CD8-positive, alpha-beta memory T cell (primary cell): ENCODE results near the gene DEDD2. TPM values are rescaled to one million over a fixed set of nuclear protein-coding genes. Genes with fewer than 3 reads are reported as not detected.
A peak's percentile ranks its signal among the peaks of the same experiment; 100 is the strongest.

Source experiments
- CTCF ChIA-PET: fragments of 350-600 bp; sonication (Branson Sonifier 250); formaldehyde crosslinking; loops from one replicate; lab custom pipeline; 2021; ENCODE audit warnings: antibody characterized with exemption; lab: Charles Lee
- POLR2A ChIA-PET: fragments of 350-600 bp; sonication (Branson Sonifier 250); formaldehyde crosslinking; loops from one replicate; lab custom pipeline; 2021; ENCODE audit warnings: antibody characterized with exemption; lab: Charles Lee
- DNase-seq, 5 donors: peaks; one replicate each; pipeline versions ENCODE4 v3.0.0 to v3.0.0-alpha.2; 2020 to 2022; ENCODE audit warnings: mixed read lengths in 1 of 5
- H3K27ac ChIP-seq: one replicate; pipeline ENCODE4 v1.7.0; 2013; ENCODE audit warnings: low read depth, mild to moderate bottlenecking, low read length, moderate library complexity
- H3K27me3 ChIP-seq: 2 replicates; pipeline ENCODE4 v1.7.0; 2013; ENCODE audit warnings: low read length, mild to moderate bottlenecking; ENCODE audit not compliant: insufficient read depth, poor library complexity, severe bottlenecking
- H3K36me3 ChIP-seq: 2 replicates; pipeline ENCODE4 v1.7.0; 2013; ENCODE audit warnings: mild to moderate bottlenecking, low read length, moderate library complexity; ENCODE audit not compliant: insufficient read depth
- H3K4me1 ChIP-seq: 2 replicates; pipeline ENCODE4 v1.7.0; 2013; ENCODE audit warnings: mild to moderate bottlenecking, low read length, moderate library complexity; ENCODE audit not compliant: insufficient read depth
- H3K4me3 ChIP-seq: 2 replicates; pipeline ENCODE4 v1.7.0; 2013; ENCODE audit warnings: mild to moderate bottlenecking, low read length
- H3K9me3 ChIP-seq: 2 replicates; pipeline ENCODE4 v1.7.0; 2013; ENCODE audit warnings: mild to moderate bottlenecking, low read length
- H3K27ac Mint-ChIP-seq, 8 donors: one replicate each; pipeline ENCODE4 v1.8.0; 2020 to 2021; ENCODE audit warnings: mixed read lengths in 8 of 8, mild to moderate bottlenecking in 6 of 8, inconsistent platforms in 3 of 8, moderate library complexity in 3 of 8
- H3K27me3 Mint-ChIP-seq, 2 donors: one replicate each; pipeline ENCODE4 v1.8.0; 2020 to 2021; ENCODE audit warnings: mixed read lengths in 2 of 2, mild to moderate bottlenecking in 1 of 2, moderate library complexity in 1 of 2
- H3K36me3 Mint-ChIP-seq, 3 donors: one replicate each; pipeline ENCODE4 v1.8.0; 2020 to 2021; ENCODE audit warnings: mixed read lengths in 3 of 3, inconsistent platforms in 1 of 3, mild to moderate bottlenecking in 1 of 3
- H3K4me1 Mint-ChIP-seq, 3 donors: one replicate each; pipeline ENCODE4 v1.8.0; 2020 to 2021; ENCODE audit warnings: mixed read lengths in 3 of 3, inconsistent platforms in 1 of 3, mild to moderate bottlenecking in 1 of 3
- H3K4me3 Mint-ChIP-seq, 7 donors: one replicate each; pipeline ENCODE4 v1.8.0; 2020 to 2021; ENCODE audit warnings: mixed read lengths in 7 of 7, mild to moderate bottlenecking in 6 of 7, moderate library complexity in 4 of 7, inconsistent platforms in 2 of 7
- H3K9me3 Mint-ChIP-seq, 5 donors: one replicate each; pipeline ENCODE4 v1.8.0; 2020 to 2022; ENCODE audit warnings: mixed read lengths in 5 of 5, mild to moderate bottlenecking in 3 of 5, moderate library complexity in 2 of 5, inconsistent platforms in 1 of 5
- polyA plus RNA-seq: library from polyadenylated mRNA; unstranded; fragments of 300-500 nt; fragmentation: Illumina TruSeq; gene quantifications from one replicate; pipeline ENCODE4 v1.2.3, GENCODE V29; 2021
- total RNA-seq, 2 experiments: library from RNA; stranded (reverse); gene quantifications; one replicate each; pipeline ENCODE4 v1.2.3, GENCODE V29; 2021

Gene DEDD2
- total and polyA plus RNA-seq, 3 experiments from 2014 or later, result 30.0 to 163 (median 32.7) TPM

GRCh38 chr19:42230571-42230970, 13.1 kb upstream of the DEDD2 start:
- no peaks in the 10 kb centered on the region for H3K9me3 Mint-ChIP-seq
- DNase-seq, result no peak
- H3K36me3 ChIP-seq, result peaks cover 37% of the 10 kb centered on the region
- H3K4me1 ChIP-seq, result no peaks in the 10 kb centered on the region
- H3K4me3 Mint-ChIP-seq, result no peak overlapping the region
- peak overlapping the region in 1 of 8 donors; percentile 40 for H3K27ac Mint-ChIP-seq
- H3K27ac ChIP-seq, result no peak overlapping the region
- no peak overlapping the region for H3K4me3 ChIP-seq
- ChIA-PET POLR2A (no interaction called here), CTCF (interaction anchor here (1.3 to 1.5 kb wide), 2 partner anchors 14 to 23 kb away, joined by 3 read pairs; no protein-coding TSS in a partner anchor)
- H3K9me3 ChIP-seq, result no peaks in the 10 kb centered on the region
- no peaks in the 10 kb centered on the region for H3K27me3 ChIP-seq
- peaks cover 0 to 90% (median 11%) of the 10 kb centered on the region in 3 donors for H3K36me3 Mint-ChIP-seq
- H3K4me1 Mint-ChIP-seq, result peaks cover 16 to 31% (median 26%) of the 10 kb centered on the region in 3 donors
- no peaks in the 10 kb centered on the region for H3K27me3 Mint-ChIP-seq

- H3K4me1 ChIP-seq, result no peaks in the 10 kb centered on the region
- no peaks in the 10 kb centered on the region for H3K9me3 ChIP-seq
- DNase-seq, result no peak
- peaks cover 13 to 31% (median 26%) of the 10 kb centered on the region in 3 donors for H3K4me1 Mint-ChIP-seq
- H3K36me3 ChIP-seq, result peaks cover 34% of the 10 kb centered on the region
- peaks cover 1 to 89% (median 12%) of the 10 kb centered on the region in 3 donors for H3K36me3 Mint-ChIP-seq
- H3K4me3 Mint-ChIP-seq, result no peak overlapping the region
- no peak overlapping the region for H3K4me3 ChIP-seq
- H3K27ac Mint-ChIP-seq, result peak overlapping the region in 6 of 8 donors; percentile 37 to 88 (median 62)
- H3K9me3 Mint-ChIP-seq, result no peaks in the 10 kb centered on the region
- H3K27me3 Mint-ChIP-seq, result no peaks in the 10 kb centered on the region
- POLR2A ChIA-PET, result no interaction called here
- no peak overlapping the region for H3K27ac ChIP-seq
- no peaks in the 10 kb centered on the region for H3K27me3 ChIP-seq
- CTCF ChIA-PET, result interaction anchor here (0.8 to 1.5 kb wide), 3 partner anchors 15 to 49 kb away, joined by 3 read pairs; no protein-coding TSS in a partner anchor
Measured at GRCh38 chr19:42229855-42230351, 12.4 kb upstream of the DEDD2 start.

GRCh38 chr19:42229301-42229854, 11.9 kb upstream of the DEDD2 start:
- Histone ChIP-seq H3K4me3 (no peak overlapping the region), H3K4me1 (no peaks in the 10 kb centered on the region), H3K27me3 (no peaks in the 10 kb centered on the region), H3K36me3 (peaks cover 35% of the 10 kb centered on the region), H3K27ac (no peak overlapping the region), H3K9me3 (no peaks in the 10 kb centered on the region)
- DNase-seq, result no peak
- peaks cover 13 to 31% (median 26%) of the 10 kb centered on the region in 3 donors for H3K4me1 Mint-ChIP-seq
- ChIA-PET POLR2A (no interaction called here), CTCF (interaction anchor here (0.8 to 1.5 kb wide), 2 partner anchors 22 to 50 kb away, joined by 3 read pairs; no protein-coding TSS in a partner anchor)
- H3K27me3 Mint-ChIP-seq, result no peaks in the 10 kb centered on the region
- H3K36me3 Mint-ChIP-seq, result peaks cover 3 to 91% (median 13%) of the 10 kb centered on the region in 3 donors
- H3K4me3 Mint-ChIP-seq, result no peak overlapping the region
- H3K27ac Mint-ChIP-seq, result peak overlapping the region in 6 of 8 donors; percentile 21 to 88 (median 58)
- H3K9me3 Mint-ChIP-seq, result no peaks in the 10 kb centered on the region

GRCh38 chr19:42228641-42229040, 11.2 kb upstream of the DEDD2 start:
- no peak for DNase-seq
- H3K9me3 ChIP-seq, result no peaks in the 10 kb centered on the region
- H3K9me3 Mint-ChIP-seq, result no peaks in the 10 kb centered on the region
- H3K27ac ChIP-seq, result no peak overlapping the region
- peaks cover 38% of the 10 kb centered on the region for H3K36me3 ChIP-seq
- H3K4me1 ChIP-seq, result no peaks in the 10 kb centered on the region
- H3K4me1 Mint-ChIP-seq, result peaks cover 13 to 32% (median 26%) of the 10 kb centered on the region in 3 donors
- H3K27me3 Mint-ChIP-seq, result no peaks in the 10 kb centered on the region
- ChIA-PET CTCF (no interaction called here), POLR2A (no interaction called here)
- H3K4me3 ChIP-seq, result no peak overlapping the region
- H3K36me3 Mint-ChIP-seq, result peaks cover 3 to 87% (median 13%) of the 10 kb centered on the region in 3 donors
- no peak overlapping the region for H3K4me3 Mint-ChIP-seq
- H3K27ac Mint-ChIP-seq, result peak overlapping the region in 3 of 8 donors; percentile 8 to 58 (median 12)
- H3K27me3 ChIP-seq, result no peaks in the 10 kb centered on the region

GRCh38 chr19:42226886-42227285, 9.4 kb upstream of the DEDD2 start:
- DNase-seq, result no peak
- Mint-ChIP-seq H3K9me3 (no peaks in the 10 kb centered on the region), H3K4me3 (no peak overlapping the region), H3K27me3 (no peaks in the 10 kb centered on the region), H3K4me1 (peaks cover 18 to 40% (median 35%) of the 10 kb centered on the region in 3 donors), H3K36me3 (peaks cover 3 to 77% (median 11%) of the 10 kb centered on the region in 3 donors), H3K27ac (peak overlapping the region in 3 of 8 donors; percentile 3 to 47 (median 41))
- no peaks in the 10 kb centered on the region for H3K4me1 ChIP-seq
- no peaks in the 10 kb centered on the region for H3K9me3 ChIP-seq
- no peaks in the 10 kb centered on the region for H3K27me3 ChIP-seq
- H3K4me3 ChIP-seq, result no peak overlapping the region
- ChIA-PET CTCF (interaction anchor here (1.0 kb wide), 1 partner anchor 12 kb away, joined by 3 read pairs; no protein-coding TSS in a partner anchor), POLR2A (interaction anchor here (1.0 kb wide), 1 partner anchor 15 kb away, joined by 4 read pairs; the partner anchor contains the start of gene GSK3A)
- no peak overlapping the region for H3K27ac ChIP-seq
- H3K36me3 ChIP-seq, result peaks cover 31% of the 10 kb centered on the region

- Mint-ChIP-seq H3K36me3 (peaks cover 3 to 66% (median 10%) of the 10 kb centered on the region in 3 donors), H3K4me3 (no peak overlapping the region), H3K27me3 (no peaks in the 10 kb centered on the region), H3K4me1 (peaks cover 20 to 44% (median 38%) of the 10 kb centered on the region in 3 donors), H3K9me3 (no peaks in the 10 kb centered on the region), H3K27ac (peak overlapping the region in 2 of 8 donors; percentile 15 to 56)
- POLR2A ChIA-PET, result interaction anchor here (0.6 to 1.1 kb wide), 3 partner anchors 16 to 473 kb away, joined by 3 to 6 read pairs (median 4); partner anchors contain the start of gene GSK3A
- no peak for DNase-seq
- H3K36me3 ChIP-seq, result peaks cover 25% of the 10 kb centered on the region
- CTCF ChIA-PET, result interaction anchor here (1.0 kb wide), 1 partner anchor 14 kb away, joined by 3 read pairs; no protein-coding TSS in a partner anchor
- H3K9me3 ChIP-seq, result no peaks in the 10 kb centered on the region
- no peak overlapping the region for H3K4me3 ChIP-seq
- H3K27me3 ChIP-seq, result no peaks in the 10 kb centered on the region
- H3K4me1 ChIP-seq, result peaks cover 6% of the 10 kb centered on the region
- no peak overlapping the region for H3K27ac ChIP-seq
Measured at GRCh38 chr19:42225718-42226292, 8.3 kb upstream of the DEDD2 start.

- ChIA-PET POLR2A (interaction anchor here (1.1 kb wide), 1 partner anchor 38 kb away, joined by 3 read pairs; no protein-coding TSS in a partner anchor), CTCF (no interaction called here)
- H3K36me3 ChIP-seq, result peaks cover 23% of the 10 kb centered on the region
Measured at GRCh38 chr19:42224940-42225717, 7.7 kb upstream of the DEDD2 start.

More at GRCh38 chr19:42224940-42225717, 7.7 kb upstream of the DEDD2 start:
- no peak for DNase-seq
- H3K4me3 Mint-ChIP-seq, result no peak overlapping the region
- Histone ChIP-seq H3K27ac (no peak overlapping the region), H3K4me3 (no peak overlapping the region), H3K27me3 (no peaks in the 10 kb centered on the region), H3K4me1 (peaks cover 10% of the 10 kb centered on the region), H3K9me3 (no peaks in the 10 kb centered on the region)
- no peaks in the 10 kb centered on the region for H3K9me3 Mint-ChIP-seq
- H3K4me1 Mint-ChIP-seq, result peaks cover 26 to 51% (median 45%) of the 10 kb centered on the region in 3 donors
- peaks cover 3 to 64% (median 10%) of the 10 kb centered on the region in 3 donors for H3K36me3 Mint-ChIP-seq
- no peaks in the 10 kb centered on the region for H3K27me3 Mint-ChIP-seq
- H3K27ac Mint-ChIP-seq, result peak overlapping the region in 3 of 8 donors; percentile 20 to 87 (median 80)
